ENCODE results near the gene ZNF521. TPM values are rescaled to one million over a fixed set of nuclear protein-coding genes. Genes with fewer than 3 reads are reported as not detected.

ZNF521 gene
- total RNA-seq, 1 donor from 2014 or later = 10.3 TPM

DNA sequence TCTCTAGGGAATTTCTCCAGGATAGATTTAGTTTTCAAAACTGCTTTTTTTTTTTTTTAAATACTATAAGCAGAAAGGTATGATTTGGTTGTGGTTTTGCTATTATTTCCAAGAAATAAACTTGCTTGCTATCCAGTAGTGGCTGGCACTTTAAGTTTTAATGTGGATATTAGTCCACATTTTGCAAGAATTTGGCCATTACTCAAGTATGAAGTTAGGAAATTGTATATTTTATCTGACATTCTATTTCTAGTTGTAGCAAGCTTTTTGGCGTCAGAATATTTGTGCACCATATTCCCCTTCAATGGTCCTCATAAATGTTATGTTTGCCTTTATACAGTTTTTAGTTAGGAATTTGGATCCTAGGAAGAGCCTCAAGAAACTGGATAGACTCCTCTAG, 226.3 kb downstream of the ZNF521 start:
- Histone ChIP-seq H3K36me3 (no peaks in the 10 kb centered on the region), H3K27me3 (ENCODE audit: low read depth) (no peaks in the 10 kb centered on the region), H3K4me3 (no peak overlapping the region), H3K9me3 (replicated peaks) (no peaks in the 10 kb centered on the region), H3K27ac (replicated peaks) (no peak overlapping the region), H3K4me1 (peaks cover 21% of the 10 kb centered on the region)
- intact Hi-C loops (cut with micrococcal nuclease) = no loop called here
- DNase-seq = no peak
- TF ChIP-seq CTCF (IDR thresholded peaks at IDR 0.05; ENCODE audit: borderline replicate concordance) = no peak

DNA sequence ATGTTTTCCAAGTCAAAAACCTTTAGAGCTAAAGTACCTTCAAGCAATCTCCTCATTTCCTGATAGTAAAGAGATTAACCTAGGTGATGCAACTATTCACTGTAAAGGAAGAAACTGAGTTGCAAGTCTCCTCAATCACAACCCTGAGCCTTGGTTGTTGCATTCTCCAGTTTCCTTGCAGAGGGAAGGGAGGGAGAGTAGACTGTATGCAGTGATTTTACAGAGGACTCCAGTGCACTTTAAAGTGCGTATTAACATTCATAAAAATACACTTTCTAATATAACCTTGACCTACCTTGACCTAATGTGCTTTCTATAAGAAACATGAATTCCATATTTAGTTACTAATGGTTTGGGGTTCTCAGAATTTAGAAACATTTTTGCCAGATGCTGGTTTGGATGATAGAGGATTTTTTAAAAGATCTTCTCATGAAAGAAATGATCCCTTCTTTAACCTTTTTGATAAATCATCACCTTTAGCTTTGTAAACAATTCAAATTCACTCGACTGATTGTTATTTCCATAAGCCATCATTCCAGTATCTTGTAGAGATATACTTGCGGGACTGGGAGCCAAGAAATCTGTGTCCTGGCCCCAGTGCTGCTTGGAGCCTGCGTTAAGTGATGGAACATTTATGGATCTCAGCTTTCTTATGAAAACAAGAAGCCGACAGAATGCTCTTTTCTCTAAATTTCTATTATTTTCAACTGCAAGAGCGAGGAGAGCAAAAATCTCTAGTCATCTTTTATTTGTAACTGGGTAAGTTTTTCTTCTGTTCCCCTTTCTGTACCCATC, 228.3 kb downstream of the ZNF521 start:
- H3K4me1 ChIP-seq = peaks cover 21% of the 10 kb centered on the region
- intact Hi-C loops (cut with micrococcal nuclease) = no loop called here
- H3K4me3 ChIP-seq = no peak overlapping the region
- H3K27me3 ChIP-seq (ENCODE audit: low read depth) = no peaks in the 10 kb centered on the region
- H3K36me3 ChIP-seq = peaks cover 5% of the 10 kb centered on the region
- no peak for DNase-seq
- no peak for TF ChIP-seq CTCF (IDR thresholded peaks at IDR 0.05; ENCODE audit: borderline replicate concordance)
- H3K27ac ChIP-seq (replicated peaks) = peak overlapping the region; percentile 10
- peaks cover 10% of the 10 kb centered on the region for H3K9me3 ChIP-seq (replicated peaks)

GRCh38 chr18:25121442-25121841, 230.5 kb downstream of the ZNF521 start:
- H3K4me3 ChIP-seq = no peak overlapping the region
- peaks cover 26% of the 10 kb centered on the region for H3K9me3 ChIP-seq (replicated peaks)
- no peak for DNase-seq
- no peak for TF ChIP-seq CTCF (IDR thresholded peaks at IDR 0.05; ENCODE audit: borderline replicate concordance)
- peaks cover 16% of the 10 kb centered on the region for H3K4me1 ChIP-seq
- no peaks in the 10 kb centered on the region for H3K27me3 ChIP-seq (ENCODE audit: low read depth)
- intact Hi-C loops (cut with micrococcal nuclease) = no loop called here
- H3K27ac ChIP-seq (replicated peaks) = no peak overlapping the region
- H3K36me3 ChIP-seq = peaks cover 5% of the 10 kb centered on the region

DNA sequence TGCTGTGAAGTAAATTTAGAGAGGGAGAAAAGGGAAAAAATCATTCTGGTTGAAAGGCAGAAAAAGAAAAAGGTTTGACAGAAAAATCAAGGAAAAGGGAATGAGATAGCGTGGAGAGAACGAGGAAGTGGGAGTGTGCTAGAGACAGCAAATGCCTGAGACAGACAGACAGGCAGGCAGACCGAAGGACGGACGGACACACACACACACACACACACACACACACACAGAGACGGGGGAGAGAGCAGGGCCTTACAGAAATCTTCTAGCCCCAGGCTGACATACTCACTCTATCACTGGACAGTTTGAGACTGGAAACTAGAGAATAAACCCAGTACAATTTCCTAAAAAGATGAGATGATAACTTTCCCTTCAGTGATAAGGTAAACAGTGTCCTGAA, 238.4 kb downstream of the ZNF521 start:
- intact Hi-C loops (cut with micrococcal nuclease) = no loop called here
- peaks cover 3% of the 10 kb centered on the region for H3K4me1 ChIP-seq

DNA sequence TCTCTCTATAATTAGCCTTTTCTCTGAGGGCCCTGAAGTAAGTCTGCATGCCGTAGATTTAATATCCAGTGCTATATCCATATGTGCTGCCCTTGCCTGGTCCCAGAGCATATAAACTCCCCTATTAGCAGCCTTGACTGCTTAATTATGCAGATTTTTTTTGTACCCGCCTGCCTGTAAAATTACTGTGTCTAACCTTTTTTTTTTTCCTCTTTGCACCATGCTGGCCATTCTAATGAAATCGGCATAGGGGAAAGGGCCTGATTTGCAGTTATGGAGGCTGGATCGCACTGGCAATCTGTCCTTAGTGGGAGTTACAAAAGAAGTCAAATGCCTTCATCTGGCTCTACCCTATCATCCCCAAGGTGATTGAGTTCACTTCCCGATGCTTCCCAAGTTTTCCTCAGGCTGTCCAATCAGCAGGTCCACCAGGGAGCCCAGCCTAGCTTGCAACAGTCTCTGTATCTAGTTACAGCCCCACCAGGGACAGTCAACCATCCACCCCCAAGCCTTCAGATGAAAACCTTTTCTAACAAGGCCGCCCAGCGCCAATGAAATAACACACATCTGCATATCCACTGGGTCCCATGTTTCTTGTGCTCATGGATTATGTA, 239.0 kb downstream of the ZNF521 start:
- peaks cover 9% of the 10 kb centered on the region for H3K9me3 ChIP-seq (replicated peaks)
- no peaks in the 10 kb centered on the region for H3K36me3 ChIP-seq
- no peak for DNase-seq
- no peak overlapping the region for H3K4me3 ChIP-seq
- no peaks in the 10 kb centered on the region for H3K27me3 ChIP-seq (ENCODE audit: low read depth)
- TF ChIP-seq CTCF (IDR thresholded peaks at IDR 0.05; ENCODE audit: borderline replicate concordance) = no peak
- H3K27ac ChIP-seq (replicated peaks) = no peak overlapping the region
- peaks cover 3% of the 10 kb centered on the region for H3K4me1 ChIP-seq
- intact Hi-C loops (cut with micrococcal nuclease) = no loop called here

More for the DNA sequence above, 238.4 kb downstream of the ZNF521 start:
- H3K4me3 ChIP-seq = no peak overlapping the region
- H3K27me3 ChIP-seq (ENCODE audit: low read depth) = no peaks in the 10 kb centered on the region
- no peaks in the 10 kb centered on the region for H3K36me3 ChIP-seq
- H3K9me3 ChIP-seq (replicated peaks) = peaks cover 16% of the 10 kb centered on the region
- no peak overlapping the region for H3K27ac ChIP-seq (replicated peaks)
- TF ChIP-seq CTCF (IDR thresholded peaks at IDR 0.05; ENCODE audit: borderline replicate concordance) = no peak
- DNase-seq = no peak

Data from left ventricle myocardium inferior (tissue), 1 donor.